Measurements from ENCODE around the gene PCBP3.

Gene PCBP3

GRCh38 chr21:45889256-45889655 lies 245.7 kb downstream of the PCBP3 start:
- Histone ChIP-seq H3K27me3 (replicated peaks; ENCODE audit: insufficient read depth, low read length) (peaks cover 35% of the 10 kb centered on the region), H3K4me1 (ENCODE audit: low read length) (no peaks in the 10 kb centered on the region), H2AFZ (ENCODE audit: low read length) (no peak overlapping the region), H3F3A (ENCODE audit: insufficient read depth, low read length) (no peaks in the 10 kb centered on the region), H3K79me2 (ENCODE audit: low read length) (no peaks in the 10 kb centered on the region), H3K27ac (ENCODE audit: low read length) (no peak overlapping the region), H3K36me3 (replicated peaks; ENCODE audit: insufficient read depth, low read length) (no peaks in the 10 kb centered on the region), H4K20me1 (ENCODE audit: insufficient read depth, low read length) (no peaks in the 10 kb centered on the region), H3K9ac (ENCODE audit: low read length) (no peak overlapping the region), H3K4me3 (ENCODE audit: low read length) (no peak overlapping the region), H3K9me3 (replicated peaks; ENCODE audit: insufficient read depth, low read length) (no peaks in the 10 kb centered on the region), H3K9me2 (replicated peaks; ENCODE audit: insufficient read depth, low read length) (no peaks in the 10 kb centered on the region), H3K4me2 (ENCODE audit: low read depth, low read length) (no peak overlapping the region)
- DNase-seq: no peak
- no peak for TF ChIP-seq EZH2 (optimal IDR thresholded peaks at IDR 0.05; ENCODE audit: low read depth, low read length)
- TF ChIP-seq EZH2phosphoT487 (IDR thresholded peaks at IDR 0.05; ENCODE audit: low read length): no peak
- TF ChIP-seq CTCF (IDR thresholded peaks at IDR 0.05; ENCODE audit: low read length): no peak

- H3F3A ChIP-seq (ENCODE audit: insufficient read depth, low read length): no peaks in the 10 kb centered on the region
- H3K27me3 ChIP-seq (replicated peaks; ENCODE audit: insufficient read depth, low read length): peaks cover 39% of the 10 kb centered on the region
- H4K20me1 ChIP-seq (ENCODE audit: insufficient read depth, low read length): no peaks in the 10 kb centered on the region
- no peak overlapping the region for H3K9ac ChIP-seq (ENCODE audit: low read length)
- H2AFZ ChIP-seq (ENCODE audit: low read length): no peak overlapping the region
- no peaks in the 10 kb centered on the region for H3K9me3 ChIP-seq (replicated peaks; ENCODE audit: insufficient read depth, low read length)
- H3K4me1 ChIP-seq (ENCODE audit: low read length): no peaks in the 10 kb centered on the region
- TF ChIP-seq CTCF (IDR thresholded peaks at IDR 0.05; ENCODE audit: low read length): no peak
- TF ChIP-seq EZH2 (optimal IDR thresholded peaks at IDR 0.05; ENCODE audit: low read depth, low read length): no peak
- TF ChIP-seq EZH2phosphoT487 (IDR thresholded peaks at IDR 0.05; ENCODE audit: low read length): no peak
- no peak for DNase-seq
- H3K36me3 ChIP-seq (replicated peaks; ENCODE audit: insufficient read depth, low read length): no peaks in the 10 kb centered on the region
- H3K9me2 ChIP-seq (replicated peaks; ENCODE audit: insufficient read depth, low read length): no peaks in the 10 kb centered on the region
- H3K79me2 ChIP-seq (ENCODE audit: low read length): no peaks in the 10 kb centered on the region
- H3K4me2 ChIP-seq (ENCODE audit: low read depth, low read length): no peak overlapping the region
- no peak overlapping the region for H3K27ac ChIP-seq (ENCODE audit: low read length)
- H3K4me3 ChIP-seq (ENCODE audit: low read length): no peak overlapping the region
Measured at GRCh38 chr21:45889961-45890360, 246.4 kb downstream of the PCBP3 start.

GRCh38 chr21:45891388-45892155 lies 248.0 kb downstream of the PCBP3 start:
- Histone ChIP-seq H2AFZ (ENCODE audit: low read length) (no peak overlapping the region), H3K4me2 (ENCODE audit: low read depth, low read length) (no peak overlapping the region), H3K4me1 (ENCODE audit: low read length) (no peaks in the 10 kb centered on the region), H3K27ac (ENCODE audit: low read length) (no peak overlapping the region), H3K9me2 (replicated peaks; ENCODE audit: insufficient read depth, low read length) (no peaks in the 10 kb centered on the region), H3K36me3 (replicated peaks; ENCODE audit: insufficient read depth, low read length) (no peaks in the 10 kb centered on the region), H3K9ac (ENCODE audit: low read length) (no peak overlapping the region), H3K27me3 (replicated peaks; ENCODE audit: insufficient read depth, low read length) (peaks cover 39% of the 10 kb centered on the region), H3F3A (ENCODE audit: insufficient read depth, low read length) (no peaks in the 10 kb centered on the region), H3K9me3 (replicated peaks; ENCODE audit: insufficient read depth, low read length) (no peaks in the 10 kb centered on the region), H3K79me2 (ENCODE audit: low read length) (no peaks in the 10 kb centered on the region), H4K20me1 (ENCODE audit: insufficient read depth, low read length) (no peaks in the 10 kb centered on the region), H3K4me3 (ENCODE audit: low read length) (no peak overlapping the region)
- no peak for DNase-seq
- TF ChIP-seq CTCF (IDR thresholded peaks at IDR 0.05; ENCODE audit: low read length) (no peak), EZH2 (optimal IDR thresholded peaks at IDR 0.05; ENCODE audit: low read depth, low read length) (no peak), EZH2phosphoT487 (IDR thresholded peaks at IDR 0.05; ENCODE audit: low read length) (no peak)

Measured in MM.1S (cell line).